ENCODE results near the gene NTHL1.
A peak's percentile ranks its signal among the peaks of the same experiment; 100 is the strongest.

The NTHL1 gene

DNA sequence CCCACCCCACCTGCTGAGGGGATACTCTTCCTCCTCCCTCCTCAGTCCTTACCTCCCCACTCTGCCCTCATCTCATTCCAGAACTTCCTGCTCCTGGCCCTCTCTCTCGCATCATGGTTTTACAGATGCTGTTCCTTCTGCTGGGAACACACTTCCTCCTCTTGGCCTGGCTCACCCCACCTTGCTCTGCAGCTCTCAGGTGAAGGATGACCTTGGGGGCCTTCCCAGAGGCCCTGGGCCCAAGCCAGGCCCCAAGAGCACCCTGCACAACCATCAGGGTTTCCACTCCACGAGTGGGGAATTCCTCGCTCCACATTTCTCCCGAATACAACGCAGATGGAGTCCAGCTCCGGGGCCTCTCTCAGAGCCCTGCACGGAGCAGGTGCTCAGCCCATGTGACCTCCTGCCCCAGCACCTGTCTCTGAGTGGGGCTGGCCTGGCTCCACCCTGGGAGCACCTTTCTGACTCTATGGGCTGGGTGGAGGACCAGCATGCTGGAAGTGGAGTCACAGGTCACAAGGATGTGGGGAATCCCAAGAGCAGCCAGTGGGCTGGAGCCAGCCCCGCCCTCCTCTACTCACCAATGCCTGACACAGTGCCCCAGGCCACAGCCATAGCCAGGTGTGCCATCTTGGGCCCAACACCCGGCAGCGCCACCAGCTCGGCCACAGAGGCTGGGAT lies 4.5 kb downstream of the NTHL1 start:
- no peak for DNase-seq

DNA sequence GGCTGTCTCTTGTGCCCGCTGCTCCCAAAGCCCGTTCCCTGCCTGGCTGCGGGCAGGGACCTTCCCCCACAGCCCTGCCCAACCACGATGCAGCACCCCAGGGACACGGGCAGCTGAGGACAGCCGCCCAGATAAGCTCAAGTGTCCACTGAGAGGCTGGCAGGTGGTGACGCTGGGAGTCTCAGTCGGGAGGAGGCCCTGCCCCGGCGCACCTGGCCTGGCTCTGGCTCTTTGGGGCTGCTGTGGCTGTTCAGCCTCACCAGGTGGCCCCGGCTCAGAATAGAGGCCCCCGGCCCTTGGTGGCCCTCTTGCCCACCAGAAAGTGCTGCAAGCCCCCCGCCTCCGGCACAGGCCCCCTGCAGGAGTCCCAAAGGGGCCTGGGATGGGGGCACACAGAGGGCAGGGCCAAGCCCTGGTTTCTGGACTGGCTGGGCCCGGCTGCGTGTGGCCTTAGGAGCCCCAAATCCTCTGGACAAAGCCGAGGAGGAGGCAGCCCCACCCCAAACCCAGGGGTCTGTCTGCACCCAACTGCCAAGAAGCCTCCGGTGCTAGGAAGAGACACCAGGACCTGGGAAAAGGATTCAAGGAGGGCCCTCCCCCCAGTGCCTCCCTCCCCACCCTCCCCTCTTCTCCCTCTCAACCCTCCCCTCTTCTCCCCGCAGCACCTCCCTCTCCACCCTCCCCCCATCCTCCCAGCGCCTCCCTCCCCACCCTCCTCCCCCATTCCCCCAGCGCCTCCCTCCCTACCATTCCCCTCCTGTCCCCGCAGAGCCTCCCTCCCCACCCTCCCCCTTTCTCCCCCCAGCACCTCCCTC lies 5.3 kb downstream of the NTHL1 start:
- DNase-seq: no peak

DNA sequence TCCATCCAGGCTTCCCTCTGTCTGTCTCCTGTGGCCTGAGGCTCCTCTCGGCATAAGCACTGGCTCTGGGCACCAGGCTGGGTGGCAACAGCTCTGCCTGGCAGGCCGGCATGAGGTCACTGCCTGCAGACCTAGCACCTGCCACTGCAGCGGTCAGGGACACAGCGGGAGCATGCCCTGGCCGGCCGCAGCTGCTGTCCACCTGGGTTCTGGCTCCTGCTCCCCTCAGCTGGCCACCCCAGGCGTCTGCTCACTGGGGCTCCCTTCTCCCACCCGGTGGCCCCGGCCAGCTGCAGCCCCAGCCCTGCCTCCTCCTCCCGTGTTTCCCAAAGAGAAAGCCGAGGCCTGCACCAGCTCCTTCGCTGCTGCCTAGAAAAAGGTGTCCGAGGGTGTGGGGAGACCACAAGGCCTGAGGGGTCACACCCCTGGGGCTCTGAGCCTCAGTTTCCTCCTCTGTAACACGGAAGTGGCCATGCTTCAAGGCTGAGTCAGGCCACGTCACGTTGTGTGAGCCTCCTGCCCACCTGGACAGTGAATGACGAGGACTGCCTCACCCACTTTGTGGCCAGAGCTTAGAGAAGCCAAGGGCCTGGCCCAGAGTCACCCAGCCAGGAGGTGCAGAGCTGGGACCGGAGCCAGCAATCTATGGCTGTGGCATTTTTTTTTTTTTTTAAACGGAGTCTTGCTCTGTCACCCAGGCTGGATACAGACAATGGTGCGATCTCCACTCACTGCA lies 6.7 kb downstream of the NTHL1 start:
- DNase-seq: peak in 1 of 51 donors; percentile 17

DNA sequence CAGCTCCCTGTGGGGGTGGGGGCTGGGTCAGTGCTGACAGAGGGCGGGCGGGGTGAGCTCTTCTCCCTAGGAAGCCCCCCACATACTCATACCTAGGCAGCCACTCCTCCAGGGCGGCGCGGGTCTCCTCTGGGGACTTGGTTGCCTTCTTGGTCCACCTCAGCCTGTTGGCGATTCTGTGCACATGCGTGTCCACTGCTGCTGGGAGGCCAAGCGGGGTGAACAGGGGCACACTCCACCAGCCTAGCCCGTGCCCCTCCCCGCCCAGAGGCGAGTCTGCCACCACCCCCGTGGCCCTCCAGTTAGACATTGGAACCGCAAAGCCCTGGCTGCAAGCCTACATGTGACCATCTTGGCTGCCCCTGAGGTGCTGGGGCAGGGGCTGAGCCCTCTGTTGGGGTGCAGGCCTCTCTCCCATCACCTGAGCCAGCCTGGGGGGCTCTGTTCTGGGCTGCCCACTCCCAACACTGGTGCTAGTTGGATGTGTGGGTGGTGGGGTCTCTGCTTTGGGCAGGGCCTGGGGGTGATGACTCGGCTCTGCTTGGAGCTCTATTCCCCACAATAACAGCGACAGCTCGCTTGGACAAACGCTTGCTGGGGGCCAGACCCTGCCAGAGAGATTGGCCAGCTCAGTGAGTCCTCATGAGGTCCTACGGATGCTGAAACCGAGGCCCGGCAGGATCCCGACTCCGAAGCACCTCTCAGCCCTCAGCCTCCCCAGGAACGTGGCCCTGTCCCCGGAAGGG lies 7.4 kb downstream of the NTHL1 start:
- DNase-seq: no peak

DNA sequence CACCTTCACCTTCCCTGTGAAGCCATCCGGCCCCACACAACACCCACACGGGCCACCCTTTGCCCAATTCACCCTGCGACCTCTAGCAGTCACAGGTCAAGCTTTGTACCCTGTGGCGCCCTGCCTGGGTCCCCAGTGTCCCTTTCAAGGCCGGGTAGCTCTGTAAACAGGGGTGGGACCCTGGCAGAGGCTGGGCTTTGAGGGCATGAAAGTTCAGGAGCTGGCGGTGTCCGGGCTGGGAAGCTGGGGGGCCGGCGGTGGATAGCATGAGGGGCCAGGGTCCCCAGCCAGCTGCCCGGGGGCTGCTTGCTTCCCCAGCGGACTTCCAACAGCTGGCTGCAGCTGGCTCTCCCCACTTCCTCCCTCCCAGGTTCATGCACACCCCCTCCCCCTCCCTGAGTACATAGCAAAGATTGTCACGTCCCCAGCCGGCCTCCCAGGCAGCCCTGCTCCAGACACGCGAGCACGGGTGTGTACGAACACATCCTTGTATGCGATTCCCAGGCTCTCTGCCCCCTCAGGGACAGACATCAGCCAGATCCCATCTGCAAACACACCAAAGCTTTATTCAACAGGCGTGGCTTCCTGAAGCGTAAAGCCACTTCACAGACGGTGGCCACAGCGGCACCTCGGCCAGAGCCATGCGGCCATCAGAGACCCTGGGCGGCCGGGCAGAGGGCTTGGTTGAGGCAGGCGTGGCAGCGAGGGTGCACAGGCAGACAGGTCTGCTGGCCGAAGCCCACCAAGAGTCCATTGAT lies 8.2 kb downstream of the NTHL1 start:
- DNase-seq: peak in 1 of 51 donors; percentile 15

DNA sequence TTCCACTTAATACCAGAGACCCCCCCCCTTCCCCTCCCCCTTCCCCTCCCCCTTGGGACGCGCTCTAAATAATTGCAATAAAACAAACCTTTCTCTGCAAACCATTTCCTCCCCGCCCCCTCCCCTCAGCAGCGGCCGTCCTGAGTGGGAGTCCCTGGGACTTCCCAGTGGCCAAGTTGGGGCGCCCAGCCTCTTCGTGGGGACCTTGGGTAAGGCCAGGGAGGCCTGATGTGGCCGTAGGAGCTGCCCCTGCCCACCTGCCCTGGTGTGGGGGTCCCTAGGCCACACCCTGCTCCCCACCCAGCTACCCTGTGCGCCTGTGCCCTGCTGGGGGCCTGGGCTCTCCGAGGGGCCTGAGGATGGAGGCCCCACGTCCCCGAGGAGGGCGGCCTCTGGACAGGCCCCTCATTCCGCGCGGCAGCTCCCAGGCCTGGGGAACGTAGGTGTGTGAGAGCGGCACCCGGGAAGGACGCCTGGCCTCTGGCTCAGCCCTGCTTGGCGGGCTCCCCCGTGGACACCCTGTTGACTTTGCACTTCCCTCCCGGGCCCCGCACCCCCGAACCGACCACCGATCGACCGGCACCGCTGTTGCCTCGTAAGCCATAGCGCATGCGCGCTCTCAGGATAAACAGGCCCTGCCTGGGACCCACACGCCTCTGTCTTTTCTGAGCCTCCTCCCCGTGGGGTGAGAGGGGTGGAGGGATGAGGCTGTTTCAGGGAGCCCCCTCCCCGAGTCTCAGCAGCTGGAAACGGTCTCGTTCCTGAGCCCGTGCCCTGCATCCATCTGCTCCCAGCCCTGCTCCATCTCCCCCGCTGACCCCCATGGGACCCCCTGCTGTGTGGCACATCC lies 9.0 kb downstream of the NTHL1 start:
- DNase-seq: no peak

DNA sequence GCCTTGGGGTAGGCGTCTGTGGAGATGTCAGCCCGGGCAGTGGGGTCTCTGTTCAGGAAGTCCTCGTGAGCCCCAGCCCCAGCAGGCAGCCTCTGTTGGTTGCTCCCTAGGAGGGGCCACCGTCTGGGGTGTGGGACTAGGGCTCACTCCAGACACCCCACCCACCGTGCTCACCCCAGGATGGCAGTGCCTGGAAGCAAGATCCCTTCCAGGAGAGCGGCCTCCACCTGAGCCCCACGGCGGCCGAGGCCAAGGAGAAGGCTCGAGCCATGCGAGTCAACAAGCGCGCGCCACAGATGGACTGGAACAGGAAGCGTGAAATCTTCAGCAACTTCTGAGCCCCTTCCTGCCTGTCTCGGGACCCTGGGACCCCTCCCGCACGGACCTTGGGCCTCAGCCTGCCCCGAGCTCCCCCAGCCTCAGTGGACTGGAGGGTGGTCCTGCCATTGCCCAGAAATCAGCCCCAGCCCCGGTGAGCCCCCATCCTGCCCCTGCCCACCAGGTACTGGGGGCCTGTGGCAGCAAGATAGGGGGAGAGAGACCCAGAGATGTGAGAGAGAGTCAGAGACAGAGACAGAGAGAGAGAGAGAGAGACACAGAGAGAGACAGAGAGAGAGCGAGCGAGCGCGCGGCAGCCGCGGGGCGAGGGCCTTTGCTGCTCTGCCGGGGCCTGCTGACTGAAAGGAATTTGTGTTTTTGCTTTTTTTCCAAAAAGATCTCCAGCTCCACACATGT lies 9.8 kb downstream of the NTHL1 start:
- no peak for DNase-seq

DNA sequence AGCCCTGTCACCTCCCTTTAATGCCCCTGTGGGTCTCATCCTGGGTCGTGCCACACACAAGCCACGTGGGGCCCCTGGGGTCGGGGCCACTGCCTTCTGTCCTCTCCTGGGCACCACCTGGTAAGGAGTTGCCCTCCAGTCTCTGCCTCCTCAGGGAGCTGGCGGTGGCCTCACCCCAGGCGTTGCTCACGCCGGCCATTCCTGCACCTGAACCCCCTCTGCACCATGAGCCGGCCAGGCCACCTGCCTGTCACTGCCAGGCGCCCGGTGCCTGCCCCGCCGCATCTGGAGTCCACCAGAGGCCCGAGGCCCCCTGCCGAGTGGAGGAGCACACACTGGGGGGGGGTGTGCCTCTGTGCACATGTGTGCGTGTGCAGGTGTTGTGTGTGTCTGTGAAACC lies 10.5 kb downstream of the NTHL1 start:
- no peak for DNase-seq

DNA sequence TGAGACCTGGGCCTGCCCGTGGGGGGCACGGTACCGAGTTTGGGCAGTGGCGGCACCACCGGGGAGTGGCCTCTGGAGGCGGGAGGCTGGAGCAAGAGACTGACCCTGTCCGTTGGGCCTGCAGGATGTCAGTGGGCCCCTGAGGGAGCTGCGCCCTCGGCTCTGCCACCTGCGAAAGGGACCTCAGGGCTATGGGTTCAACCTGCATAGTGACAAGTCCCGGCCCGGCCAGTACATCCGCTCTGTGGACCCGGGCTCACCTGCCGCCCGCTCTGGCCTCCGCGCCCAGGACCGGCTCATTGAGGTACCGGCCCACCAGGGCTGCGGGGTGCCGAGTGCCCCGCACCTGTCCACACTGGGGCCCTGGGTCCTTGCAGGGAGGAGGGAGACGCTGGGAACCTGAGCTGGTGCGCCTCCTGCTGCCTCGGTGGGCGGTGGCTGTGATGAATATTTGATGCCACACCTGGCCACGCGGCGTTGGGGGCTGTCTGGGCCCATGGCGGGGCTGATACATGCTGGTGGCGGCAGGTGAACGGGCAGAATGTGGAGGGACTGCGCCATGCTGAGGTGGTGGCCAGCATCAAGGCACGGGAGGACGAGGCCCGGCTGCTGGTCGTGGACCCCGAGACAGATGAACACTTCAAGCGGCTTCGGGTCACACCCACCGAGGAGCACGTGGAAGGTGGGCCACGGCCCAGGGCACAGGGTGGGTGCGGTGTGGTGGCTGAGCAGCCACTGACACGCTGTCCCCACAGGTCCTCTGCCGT lies 11.3 kb downstream of the NTHL1 start:
- no peak for DNase-seq

DNA sequence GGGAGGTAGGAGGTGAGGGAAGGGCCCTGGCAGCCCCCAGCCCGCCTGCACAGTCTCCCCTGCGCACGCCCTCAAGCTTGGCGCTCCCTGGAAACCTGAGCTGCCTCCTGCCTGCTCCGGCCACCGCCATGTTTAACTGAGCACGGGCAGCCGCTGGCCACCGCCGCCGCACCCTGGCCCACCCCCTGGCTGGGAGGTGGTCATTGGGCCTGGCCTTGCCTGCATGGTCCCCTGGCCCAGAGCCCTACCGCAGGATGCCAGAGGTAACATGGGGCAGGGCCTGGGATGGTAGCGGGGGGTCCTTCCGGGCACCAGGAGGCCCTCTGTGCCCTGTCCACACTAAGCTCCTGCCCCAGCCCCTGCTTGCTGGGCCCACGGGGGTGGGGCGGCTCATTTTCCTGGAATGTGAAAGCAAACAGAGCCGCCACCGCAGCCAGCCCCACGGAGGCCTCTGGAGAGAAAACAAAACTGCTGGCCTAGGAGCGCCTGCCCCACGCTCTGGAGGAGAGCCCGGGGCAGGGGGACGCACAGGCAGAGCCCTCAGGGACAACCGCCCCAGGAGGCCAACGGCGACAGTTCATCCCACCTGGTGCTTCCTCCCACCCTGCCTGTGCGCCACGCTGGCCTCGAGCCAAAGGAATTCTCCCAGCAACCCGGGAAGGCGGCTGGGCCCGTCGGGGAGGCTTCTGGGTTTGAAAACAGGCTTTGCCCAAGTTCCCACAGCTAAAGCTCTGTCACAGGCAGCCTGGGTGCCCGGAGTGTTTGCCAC lies 12.0 kb downstream of the NTHL1 start:
- peak in 10 of 51 donors; percentile 4 to 41 (median 20) for DNase-seq

DNA sequence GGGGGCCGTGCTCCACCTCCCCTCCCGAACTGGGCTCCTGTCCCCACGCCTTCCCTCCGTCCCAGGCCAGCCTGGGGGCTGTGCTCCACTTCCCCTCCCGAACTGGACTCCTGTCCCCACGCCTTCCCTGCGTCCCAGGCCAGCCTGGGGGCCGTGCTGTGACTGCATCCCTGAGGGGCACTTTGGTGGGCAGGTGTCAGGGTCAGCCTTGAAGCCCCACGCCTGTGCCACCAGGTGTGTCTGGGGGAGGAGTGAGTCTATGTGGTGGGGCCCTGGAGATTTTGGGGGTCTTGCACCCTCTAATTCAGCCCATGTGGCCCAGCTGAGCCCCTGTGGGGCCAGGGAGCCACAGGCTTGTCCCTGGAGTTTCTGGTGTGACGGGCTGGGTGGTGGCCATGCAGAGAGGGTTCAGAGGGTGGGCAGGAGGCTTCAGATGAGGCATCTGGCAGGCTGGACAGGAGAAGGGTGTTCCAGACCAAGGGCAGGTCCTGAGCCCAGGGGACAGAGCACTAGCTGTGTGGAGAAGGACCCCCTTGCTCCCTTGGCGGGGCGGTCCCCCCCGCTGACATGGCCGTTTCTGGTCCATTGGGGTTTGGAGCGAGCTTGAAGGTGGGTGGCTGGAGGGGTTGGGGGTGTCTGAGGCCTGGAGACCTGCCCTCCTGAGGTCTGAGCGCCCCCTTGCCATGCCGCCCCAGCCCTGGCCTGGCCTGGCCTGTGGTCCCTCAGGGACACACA lies 12.8 kb downstream of the NTHL1 start:
- DNase-seq: no peak

DNA sequence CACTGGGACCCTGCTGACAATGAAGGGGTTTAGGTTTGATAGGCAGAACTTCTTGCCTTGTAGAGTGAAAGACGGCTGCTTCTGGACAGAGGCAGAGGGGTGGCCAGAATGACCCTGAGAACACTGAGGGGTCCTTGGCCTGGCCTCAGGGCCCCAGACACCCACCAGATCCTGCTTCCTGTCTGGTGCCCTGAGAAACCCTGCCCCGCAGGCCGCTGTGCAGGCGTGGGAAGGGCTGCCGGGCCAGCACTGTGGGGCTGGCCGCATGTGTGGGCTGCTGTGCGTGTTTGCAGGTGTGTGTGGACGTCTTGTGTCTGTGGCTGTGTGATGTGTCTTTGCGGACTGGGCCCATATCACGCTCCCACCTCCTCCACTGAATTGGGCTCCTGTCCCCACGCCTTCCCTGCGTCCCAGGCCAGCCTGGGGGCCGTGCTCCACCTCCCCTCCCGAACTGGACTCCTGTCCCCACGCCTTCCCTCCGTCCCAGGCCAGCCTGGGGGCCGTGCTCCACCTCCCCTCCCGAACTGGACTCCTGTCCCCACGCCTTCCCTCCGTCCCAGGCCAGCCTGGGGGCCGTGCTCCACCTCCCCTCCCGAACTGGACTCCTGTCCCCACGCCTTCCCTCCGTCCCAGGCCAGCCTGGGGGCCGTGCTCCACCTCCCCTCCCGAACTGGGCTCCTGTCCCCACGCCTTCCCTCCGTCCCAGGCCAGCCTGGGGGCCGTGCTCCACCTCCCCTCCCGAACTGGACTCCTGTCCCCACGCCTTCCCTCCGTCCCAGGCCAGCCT lies 13.5 kb downstream of the NTHL1 start:
- DNase-seq: peak in 2 of 51 donors; percentile 18 to 38

DNA sequence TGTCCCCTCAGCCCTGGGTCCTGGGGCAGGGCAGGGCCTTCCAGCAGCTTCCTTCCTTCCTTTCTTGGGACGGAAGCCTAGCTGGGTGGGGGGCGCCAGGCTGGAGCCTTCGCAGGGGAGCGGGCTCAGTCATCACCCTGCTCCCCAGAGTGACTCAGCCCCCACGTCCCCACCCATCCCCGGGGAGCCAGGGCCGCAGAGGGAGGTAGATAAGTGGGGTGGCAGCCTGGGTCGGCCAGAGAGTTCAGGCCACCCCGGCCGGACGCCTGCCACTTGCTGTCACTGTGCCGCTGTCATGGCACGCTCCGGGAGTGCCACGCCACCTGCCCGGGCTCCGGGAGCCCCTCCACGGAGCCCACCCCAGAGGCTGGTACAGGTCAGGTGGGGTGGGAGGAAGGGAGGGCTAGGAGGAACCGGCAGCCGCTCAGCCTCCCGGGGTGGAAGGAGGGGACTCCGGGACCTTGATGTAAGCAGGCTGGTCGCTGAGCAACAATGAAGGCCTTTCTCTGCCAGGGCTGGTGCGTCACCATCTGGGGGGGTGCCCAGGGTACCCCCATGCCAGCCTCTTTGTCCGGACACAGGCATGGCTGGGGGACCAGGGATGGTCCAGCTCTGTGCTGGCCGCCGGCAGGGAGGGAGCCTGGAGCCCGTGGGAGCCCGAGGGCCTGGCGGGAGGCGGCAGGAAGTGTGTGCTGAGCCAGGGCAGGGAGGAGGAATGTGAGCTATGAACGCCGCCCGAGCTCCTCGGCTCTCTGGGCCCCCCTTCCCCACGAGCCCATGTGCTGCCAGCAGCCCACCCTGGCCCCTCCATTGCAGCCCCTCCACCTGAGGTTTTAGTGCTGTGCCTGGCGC lies 14.4 kb downstream of the NTHL1 start:
- peak; percentile 28 to 97 (median 88) for DNase-seq

DNA sequence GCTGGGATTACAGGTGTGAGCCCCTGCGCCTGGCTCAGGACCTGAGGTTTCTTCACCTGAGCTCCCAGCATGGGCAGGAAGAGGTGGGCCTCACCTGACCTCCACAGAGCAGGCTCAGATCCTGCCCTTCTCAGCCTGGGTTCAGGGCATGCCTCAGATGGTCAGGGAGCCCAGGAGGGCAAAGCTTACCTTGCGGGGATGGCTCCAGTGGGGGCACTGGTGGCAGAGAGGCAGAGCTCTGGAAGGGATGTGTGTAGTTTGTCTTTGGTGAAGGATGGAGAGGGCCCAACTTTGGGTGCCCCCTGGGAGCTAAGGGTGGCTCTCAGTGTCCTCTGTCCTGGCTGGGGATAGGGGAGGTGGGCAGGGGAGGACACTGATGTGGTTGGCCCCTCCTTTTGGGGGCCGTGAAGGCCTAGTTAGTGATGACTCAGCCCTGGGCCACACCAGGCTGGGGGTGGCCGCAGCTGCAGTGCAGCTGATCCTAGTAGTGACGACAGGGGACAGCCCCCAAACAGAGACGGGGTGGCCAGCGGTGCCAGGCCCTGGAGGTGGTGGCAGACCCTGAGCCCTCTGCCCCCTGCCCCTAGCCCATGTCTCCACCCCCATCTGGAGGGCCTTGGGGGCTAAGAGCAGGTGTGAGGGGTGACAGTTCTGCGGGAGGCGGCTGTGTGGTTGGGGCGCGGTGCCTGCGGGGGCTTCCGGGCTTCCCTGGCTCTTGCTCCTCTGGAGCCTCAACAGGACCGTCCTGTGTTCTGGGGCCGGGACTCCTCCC lies 15.2 kb downstream of the NTHL1 start:
- peak in 27 of 51 donors; percentile 14 to 75 (median 44) for DNase-seq
